HG03520 (cell line): ENCODE measurements around the gene SLC16A3.
A peak's percentile ranks its signal among the peaks of the same experiment; 100 is the strongest.

Experiments used
- ATAC-seq: cut with Tn5 transposase; IDR thresholded peaks from one replicate; pipeline ENCODE4 v1.9.1; 2021; ENCODE audit warnings: mild to moderate bottlenecking, moderate library complexity; ENCODE audit not compliant: unreplicated experiment

SLC16A3 gene

GRCh38 chr17:82221341-82221902 is 7.4 kb upstream of the SLC16A3 start:
- ATAC-seq = no peak

DNA sequence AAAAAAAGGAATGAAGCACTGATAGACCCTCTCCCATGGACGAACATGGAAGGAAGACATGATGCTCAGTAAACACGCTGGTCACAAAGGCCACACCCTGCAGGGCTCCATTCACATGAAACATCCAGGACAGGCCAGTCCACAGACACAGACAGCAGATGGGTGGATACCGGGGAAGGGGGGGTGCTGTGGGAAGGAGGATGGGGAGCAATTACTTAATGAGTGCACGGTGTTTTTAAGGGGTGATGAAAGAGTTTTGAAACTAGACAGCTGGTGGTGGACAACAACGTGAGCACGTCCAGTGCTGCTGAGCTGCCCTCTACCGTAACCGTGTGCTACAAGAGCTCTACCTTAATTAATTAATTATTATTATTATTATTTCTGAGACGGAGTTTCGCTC is 6.0 kb upstream of the SLC16A3 start:
- no peak for ATAC-seq

DNA sequence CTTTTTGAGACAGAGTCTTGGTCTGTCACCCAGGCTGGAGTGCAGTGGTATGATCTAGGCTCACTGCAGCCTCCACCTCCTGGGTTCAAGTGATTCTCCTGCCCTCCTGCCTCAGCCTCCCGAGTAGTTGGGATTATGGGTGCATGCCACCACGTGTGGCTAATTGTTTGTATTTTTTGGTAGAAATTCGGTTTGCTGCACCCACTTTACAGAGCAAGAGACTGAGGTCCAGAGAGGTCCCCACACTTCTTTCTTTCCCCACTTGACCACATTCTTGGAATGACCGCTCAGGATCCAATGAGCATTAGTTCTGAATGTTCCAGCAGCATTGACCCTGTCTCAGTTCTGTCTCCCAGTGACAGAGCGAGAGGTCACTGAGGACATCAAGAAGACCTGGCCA is 5.3 kb upstream of the SLC16A3 start:
- no peak for ATAC-seq

DNA sequence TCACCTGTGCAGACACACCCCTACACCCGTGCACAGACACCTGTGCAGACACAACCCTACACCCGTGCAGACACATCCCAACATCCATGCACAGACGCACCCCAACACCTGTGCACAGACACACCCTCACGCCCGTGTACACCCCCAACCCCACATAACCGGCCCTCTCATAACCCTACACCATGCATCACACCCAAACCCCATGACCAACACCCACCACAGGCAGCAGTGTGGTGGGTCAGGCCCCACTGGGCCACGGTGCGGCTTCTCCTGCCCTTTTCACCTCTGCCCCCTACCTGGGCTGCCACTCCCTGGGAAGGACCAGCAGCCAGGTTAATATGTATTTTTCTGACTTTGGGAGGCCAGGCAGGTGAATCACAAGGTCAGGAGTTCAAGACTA is 4.2 kb upstream of the SLC16A3 start:
- no peak for ATAC-seq

DNA sequence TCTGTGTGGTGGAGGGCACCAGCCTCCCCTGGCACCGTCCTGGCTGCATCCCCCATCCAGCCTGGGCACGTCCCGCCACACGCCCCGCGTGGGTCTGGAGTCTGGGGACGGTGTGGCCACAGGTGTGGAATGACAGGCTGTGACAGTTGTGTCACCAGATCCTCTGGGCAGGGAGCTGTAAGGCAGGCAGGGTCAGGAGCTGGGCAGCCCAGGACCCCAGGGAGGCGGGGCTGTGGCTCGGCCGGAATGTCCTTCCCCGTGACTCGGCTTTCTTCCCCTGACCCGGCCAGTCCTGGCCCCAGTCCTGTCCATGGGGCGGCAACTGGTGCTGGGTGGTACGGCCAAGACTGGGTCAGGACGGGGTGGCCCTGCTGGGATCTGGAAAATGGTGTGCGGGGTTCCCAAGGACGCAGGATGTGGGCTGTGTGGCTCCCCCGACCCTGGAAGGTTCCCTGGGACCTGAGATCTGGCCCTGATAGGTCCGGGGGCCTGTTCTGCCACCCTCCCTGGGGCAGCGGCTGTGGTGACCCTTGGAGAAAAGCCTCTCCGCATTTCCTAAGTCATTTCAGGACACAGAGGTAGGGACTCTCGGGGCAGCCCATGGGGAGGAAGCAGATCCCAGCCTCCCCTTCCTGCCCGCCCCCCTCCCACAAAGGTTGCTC is 3.3 kb upstream of the SLC16A3 start:
- ATAC-seq = no peak

- no peak for ATAC-seq
These were observed 2.6 kb upstream of the SLC16A3 start for GRCh38 chr17:82226146-82226808.

GRCh38 chr17:82226809-82227628 is 1.8 kb upstream of the SLC16A3 start:
- ATAC-seq = no peak

DNA sequence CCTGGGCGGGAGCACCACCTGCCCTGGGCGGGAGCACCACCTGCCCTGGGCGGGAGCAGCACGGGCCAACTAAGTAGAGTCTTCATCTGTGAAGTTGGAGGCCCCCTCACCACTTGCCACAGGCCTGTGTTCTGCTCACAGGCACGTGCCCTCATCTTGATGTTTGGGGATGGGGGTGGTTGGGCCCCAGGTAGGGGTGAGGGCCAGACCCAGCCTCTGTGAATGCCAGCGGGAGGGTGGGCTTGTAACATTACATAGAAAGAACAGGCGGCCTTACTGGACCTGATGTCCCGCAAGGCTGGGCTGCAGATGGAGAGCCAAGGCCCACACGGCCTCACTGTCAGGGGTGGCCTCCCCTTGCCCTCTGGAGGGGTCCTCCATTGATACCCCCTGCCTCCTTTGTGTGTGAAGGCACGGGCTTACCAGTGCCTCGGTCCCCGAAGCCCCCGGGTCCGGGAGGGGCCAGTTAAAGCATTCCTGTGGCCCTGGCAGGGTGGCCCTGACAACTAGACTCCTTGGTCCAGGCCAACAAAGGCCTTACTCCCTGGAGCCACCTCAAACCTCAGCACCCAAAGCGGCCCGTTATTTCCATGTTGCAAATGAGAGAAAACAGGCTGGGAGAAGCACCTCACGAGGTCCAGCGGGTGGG is 1.1 kb upstream of the SLC16A3 start:
- no peak for ATAC-seq

GRCh38 chr17:82228278-82228841 is 482 bp upstream of the SLC16A3 start:
- ATAC-seq = no peak

DNA sequence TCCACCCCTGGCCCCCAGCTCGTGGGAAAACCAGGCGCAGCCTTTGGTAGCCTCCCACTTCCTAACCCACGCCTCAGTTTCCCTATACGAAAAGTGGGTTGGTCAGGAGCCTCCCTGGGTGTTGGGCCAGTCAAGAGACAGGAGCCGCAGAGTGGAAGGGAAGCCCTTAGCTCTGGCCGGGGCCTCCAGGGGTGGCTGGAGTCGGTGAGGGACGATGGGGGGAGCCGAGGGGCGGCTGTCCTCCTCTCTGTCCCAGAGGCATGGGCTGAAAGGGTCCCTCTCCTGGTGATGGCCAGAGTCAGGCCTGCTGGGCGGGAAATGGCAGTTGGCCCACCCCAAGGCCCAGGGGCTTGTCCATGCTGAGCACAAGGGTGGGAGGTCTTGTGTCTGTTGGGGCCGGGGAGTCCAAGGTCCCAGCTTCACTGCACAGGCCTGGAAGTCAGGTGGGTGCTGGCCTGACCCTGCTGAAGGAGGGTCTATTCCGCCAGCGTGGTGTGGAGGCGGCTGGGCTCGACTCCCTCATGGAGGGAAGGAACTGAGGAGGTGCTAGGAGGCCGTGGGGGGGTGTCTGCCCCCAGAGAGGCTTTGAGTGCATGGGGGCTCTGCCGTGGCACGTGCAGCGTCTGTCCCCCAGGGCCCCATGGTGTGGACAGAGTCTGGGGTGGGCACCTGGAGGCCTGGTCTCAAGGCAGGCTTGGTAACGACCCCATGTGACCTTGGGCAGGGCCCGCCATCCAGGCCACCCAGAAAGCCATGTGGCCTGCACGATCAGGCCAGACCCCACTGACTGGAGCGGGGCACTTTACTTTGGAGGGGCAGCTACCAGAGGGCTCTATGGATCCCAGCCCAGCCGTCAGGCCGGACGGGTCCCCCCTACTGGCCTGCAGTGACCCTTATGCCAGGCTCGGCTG is 1.1 kb downstream of the SLC16A3 start:
- ATAC-seq = no peak

DNA sequence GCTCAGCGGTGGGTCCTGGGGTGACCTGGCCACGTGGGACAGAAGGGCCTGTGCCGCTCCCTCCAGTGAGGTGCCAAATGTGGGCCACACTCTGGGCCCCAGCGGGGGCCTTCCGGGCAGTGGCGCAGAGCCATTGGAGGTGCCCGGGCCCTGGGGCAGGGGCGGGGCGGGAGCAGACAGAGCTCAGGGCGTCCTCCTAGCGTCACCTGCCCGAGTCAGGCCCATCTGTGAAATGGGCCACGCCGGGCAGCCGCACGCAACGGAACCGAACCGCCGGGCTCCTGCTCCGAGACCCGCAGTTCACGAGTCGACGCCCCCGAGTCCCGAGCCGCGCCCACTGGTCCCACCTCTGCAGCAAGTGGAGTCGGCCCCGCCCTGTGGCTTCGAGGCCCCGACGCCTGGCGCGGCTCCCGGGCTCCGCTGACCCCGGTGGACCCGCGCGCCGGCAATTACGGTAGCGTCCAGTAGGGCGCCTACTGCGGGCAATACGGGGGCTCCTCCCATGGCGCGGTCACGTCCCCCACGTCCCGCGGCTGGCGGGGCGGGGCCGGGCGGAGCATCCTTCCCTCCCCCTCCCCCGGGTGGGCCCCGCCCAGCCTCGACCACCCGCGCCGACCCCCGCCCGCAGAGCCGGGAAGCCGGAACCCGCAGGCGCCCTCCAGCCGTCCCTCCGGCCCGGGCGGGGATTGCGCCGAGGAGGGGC is 1.9 kb downstream of the SLC16A3 start:
- ATAC-seq = peak; percentile 33

GRCh38 chr17:82231312-82231561 is 2.4 kb downstream of the SLC16A3 start:
- ATAC-seq = no peak

GRCh38 chr17:82231562-82232321 is 2.9 kb downstream of the SLC16A3 start:
- no peak for ATAC-seq

DNA sequence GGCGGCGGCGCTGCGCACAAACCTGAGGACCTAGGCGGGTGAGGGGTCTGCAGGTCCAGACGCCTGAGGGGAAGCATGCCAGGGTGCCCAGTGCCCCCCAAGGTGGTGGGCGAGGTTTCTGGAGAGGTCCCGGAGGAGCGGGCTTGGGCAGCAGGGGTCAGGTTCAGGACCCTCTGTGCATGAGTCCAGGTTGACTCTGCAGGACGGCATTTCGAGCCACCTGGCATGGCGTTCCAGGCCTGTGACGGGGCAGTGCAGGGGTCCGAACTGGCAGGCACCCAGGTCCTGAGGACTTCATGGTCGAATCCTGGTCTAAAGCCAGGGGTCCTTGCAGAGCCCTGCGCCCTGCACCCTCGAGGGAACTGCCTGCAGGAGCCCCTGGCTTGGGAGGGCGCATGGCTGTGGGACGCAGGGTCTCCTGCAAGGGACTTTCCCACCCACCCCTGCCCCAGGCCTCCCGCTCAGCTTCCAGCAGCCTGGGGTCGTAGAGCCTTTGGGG is 3.5 kb downstream of the SLC16A3 start:
- ATAC-seq = no peak

- ATAC-seq = no peak
These were observed 4.3 kb downstream of the SLC16A3 start for GRCh38 chr17:82232876-82233785.

GRCh38 chr17:82234211-82235055 is 5.6 kb downstream of the SLC16A3 start:
- no peak for ATAC-seq
